NCI-H1694 (cell line): ENCODE data around the gene BASP1.
"Not testable (repeated sequence)": the region's sequence is repeated elsewhere in the genome, so short reads cannot be mapped to it uniquely, and the experiment has no call there.

Experiments used
- DNase-seq: peaks from one replicate; lab custom pipeline; 2025; lab: John Stamatoyannopoulos, UW

BASP1 gene

GRCh38 chr5:17256171-17256570, 38.7 kb downstream of the BASP1 start:
- DNase-seq, result no peak

GRCh38 chr5:17256839-17257238, 39.4 kb downstream of the BASP1 start:
- DNase-seq, result no peak

GRCh38 chr5:17257705-17258273, 40.4 kb downstream of the BASP1 start:
- no peak for DNase-seq

- no peak for DNase-seq
These were observed 41.0 kb downstream of the BASP1 start for GRCh38 chr5:17258431-17258830.

GRCh38 chr5:17259012-17259411, 41.6 kb downstream of the BASP1 start:
- DNase-seq, result not testable (repeated sequence)

GRCh38 chr5:17259630-17260257, 42.3 kb downstream of the BASP1 start:
- DNase-seq, result no peak

- no peak for DNase-seq
These were observed 43.1 kb downstream of the BASP1 start for GRCh38 chr5:17260549-17260948.

- no peak for DNase-seq
These were observed 43.6 kb downstream of the BASP1 start for GRCh38 chr5:17261075-17261474.

- DNase-seq, result no peak
These were observed 47.6 kb downstream of the BASP1 start for GRCh38 chr5:17265041-17265440.

GRCh38 chr5:17267106-17267505, 49.7 kb downstream of the BASP1 start:
- DNase-seq, result no peak

GRCh38 chr5:17269201-17269600, 51.8 kb downstream of the BASP1 start:
- DNase-seq, result no peak

GRCh38 chr5:17272111-17272510, 54.7 kb downstream of the BASP1 start:
- DNase-seq, result no peak

- no peak for DNase-seq
These were observed 58.1 kb downstream of the BASP1 start for GRCh38 chr5:17275289-17276158.

GRCh38 chr5:17276445-17276844, 59.0 kb downstream of the BASP1 start:
- no peak for DNase-seq

GRCh38 chr5:17277907-17278306, 60.5 kb downstream of the BASP1 start:
- DNase-seq, result no peak

GRCh38 chr5:17278931-17279330, 61.5 kb downstream of the BASP1 start:
- no peak for DNase-seq

GRCh38 chr5:17279487-17279886, 62.1 kb downstream of the BASP1 start:
- DNase-seq, result no peak

GRCh38 chr5:17282283-17283120, 65.1 kb downstream of the BASP1 start:
- DNase-seq, result no peak

- DNase-seq, result no peak
These were observed 65.6 kb downstream of the BASP1 start for GRCh38 chr5:17283121-17283415.

- no peak for DNase-seq
These were observed 70.2 kb downstream of the BASP1 start for GRCh38 chr5:17287501-17288155.

- no peak for DNase-seq
These were observed 71.1 kb downstream of the BASP1 start for GRCh38 chr5:17288570-17288969.
